ENCODE data around the gene B3GALT6.
A peak's percentile ranks its signal among the peaks of the same experiment; 100 is the strongest.

The B3GALT6 gene

GRCh38 chr1:1226566-1227362 is 5.3 kb upstream of the B3GALT6 start:
- FAIRE-seq (no peak), DNase-seq (ENCODE audit: insufficient read length, low spot score) (no peak)
- no peak for TF ChIP-seq POLR2A (IDR thresholded peaks at IDR 0.05; ENCODE audit: low read depth, low read length)

GRCh38 chr1:1227386-1227785 is 4.7 kb upstream of the B3GALT6 start:
- FAIRE-seq (no peak), DNase-seq (ENCODE audit: insufficient read length, low spot score) (no peak)
- TF ChIP-seq POLR2A (IDR thresholded peaks at IDR 0.05; ENCODE audit: low read depth, low read length) = no peak

DNA sequence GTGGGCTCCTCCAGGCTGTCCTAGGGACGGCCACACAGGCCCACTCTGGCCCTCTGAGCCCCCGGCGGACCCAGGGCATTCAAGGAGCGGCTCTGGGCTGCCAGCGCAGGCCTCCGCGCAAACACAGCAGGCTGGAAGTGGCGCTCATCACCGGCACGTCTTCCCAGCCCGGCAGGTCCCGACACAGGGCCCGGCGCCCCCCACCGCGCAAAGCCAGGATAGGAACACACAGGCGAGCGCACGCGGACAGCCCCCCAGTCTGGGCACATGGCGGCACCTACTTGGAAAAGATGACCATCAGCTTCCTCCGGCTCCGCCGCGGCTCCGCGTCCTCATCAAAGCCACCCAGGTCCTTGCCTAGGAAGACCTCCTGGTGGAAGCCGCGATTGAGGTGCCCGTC is 3.9 kb upstream of the B3GALT6 start:
- no peak for FAIRE-seq
- TF ChIP-seq POLR2A (IDR thresholded peaks at IDR 0.05; ENCODE audit: low read depth, low read length) = no peak

GRCh38 chr1:1228596-1229321 is 3.3 kb upstream of the B3GALT6 start:
- no peak for TF ChIP-seq POLR2A (IDR thresholded peaks at IDR 0.05; ENCODE audit: low read depth, low read length)
- DNase-seq (ENCODE audit: insufficient read length, low spot score) (no peak), FAIRE-seq (no peak)

More for the DNA sequence above, 3.9 kb upstream of the B3GALT6 start:
- DNase-seq (ENCODE audit: insufficient read length, low spot score) = no peak

DNA sequence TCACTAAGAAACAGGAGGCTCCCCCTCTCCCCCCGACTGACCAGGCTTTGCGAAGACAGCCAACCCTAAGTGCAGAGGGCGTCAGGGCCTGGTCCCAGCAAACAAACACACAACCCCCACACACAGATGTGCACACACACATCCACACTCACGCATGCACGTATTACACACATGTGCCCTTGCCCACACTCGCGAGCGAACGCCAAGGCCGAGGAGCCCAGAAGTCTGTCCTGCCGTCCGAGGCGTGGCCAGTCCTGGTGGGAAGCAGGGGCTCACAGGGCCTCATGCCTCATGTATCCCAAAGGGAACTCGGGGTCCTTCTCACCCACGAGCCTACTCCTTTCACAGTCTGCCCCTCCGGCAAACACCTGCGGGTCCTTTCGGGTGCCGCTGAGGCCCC is 2.3 kb upstream of the B3GALT6 start:
- no peak for TF ChIP-seq POLR2A (IDR thresholded peaks at IDR 0.05; ENCODE audit: low read depth, low read length)
- no peak for FAIRE-seq
- DNase-seq (ENCODE audit: insufficient read length, low spot score) = no peak

DNA sequence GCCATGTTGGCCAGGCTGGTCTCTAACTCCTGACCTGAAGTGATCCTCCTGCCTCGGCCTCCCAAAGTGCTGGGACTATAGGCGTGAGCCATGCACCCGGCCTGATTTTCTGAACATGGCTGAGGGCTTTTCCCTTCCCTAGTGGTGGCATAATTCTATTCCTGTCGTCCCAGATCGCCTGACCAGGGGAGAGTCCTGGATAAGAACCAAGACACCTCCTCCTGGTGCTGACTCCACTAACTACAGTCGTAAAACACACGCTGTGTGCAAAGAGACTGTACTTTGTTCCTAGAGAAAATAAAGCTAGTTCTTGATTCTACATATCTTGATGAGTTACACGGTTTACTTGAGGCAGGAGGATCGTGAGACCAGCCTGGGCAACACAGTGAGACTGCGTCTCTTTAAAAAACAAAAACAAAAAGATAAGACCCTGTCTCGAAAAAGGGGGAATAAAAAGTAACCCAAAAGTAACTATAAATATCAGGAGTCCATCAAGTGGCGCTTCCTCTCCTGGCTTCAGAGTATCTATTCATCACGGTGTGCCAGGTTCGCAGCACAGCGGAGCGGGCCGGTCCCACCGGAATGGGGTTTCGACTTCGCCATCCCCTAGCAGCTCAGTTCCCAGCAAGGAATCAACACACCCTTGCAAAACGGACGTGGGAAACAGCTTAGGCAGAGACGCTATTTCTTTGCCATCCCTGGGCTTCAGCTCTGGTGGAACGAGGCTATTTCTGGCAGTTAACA is 1.2 kb upstream of the B3GALT6 start:
- peak; percentile 84 for DNase-seq (ENCODE audit: insufficient read length, low spot score)
- TF ChIP-seq POLR2A (IDR thresholded peaks at IDR 0.05; ENCODE audit: low read depth, low read length) = no peak
- FAIRE-seq = peak; percentile 20

DNA sequence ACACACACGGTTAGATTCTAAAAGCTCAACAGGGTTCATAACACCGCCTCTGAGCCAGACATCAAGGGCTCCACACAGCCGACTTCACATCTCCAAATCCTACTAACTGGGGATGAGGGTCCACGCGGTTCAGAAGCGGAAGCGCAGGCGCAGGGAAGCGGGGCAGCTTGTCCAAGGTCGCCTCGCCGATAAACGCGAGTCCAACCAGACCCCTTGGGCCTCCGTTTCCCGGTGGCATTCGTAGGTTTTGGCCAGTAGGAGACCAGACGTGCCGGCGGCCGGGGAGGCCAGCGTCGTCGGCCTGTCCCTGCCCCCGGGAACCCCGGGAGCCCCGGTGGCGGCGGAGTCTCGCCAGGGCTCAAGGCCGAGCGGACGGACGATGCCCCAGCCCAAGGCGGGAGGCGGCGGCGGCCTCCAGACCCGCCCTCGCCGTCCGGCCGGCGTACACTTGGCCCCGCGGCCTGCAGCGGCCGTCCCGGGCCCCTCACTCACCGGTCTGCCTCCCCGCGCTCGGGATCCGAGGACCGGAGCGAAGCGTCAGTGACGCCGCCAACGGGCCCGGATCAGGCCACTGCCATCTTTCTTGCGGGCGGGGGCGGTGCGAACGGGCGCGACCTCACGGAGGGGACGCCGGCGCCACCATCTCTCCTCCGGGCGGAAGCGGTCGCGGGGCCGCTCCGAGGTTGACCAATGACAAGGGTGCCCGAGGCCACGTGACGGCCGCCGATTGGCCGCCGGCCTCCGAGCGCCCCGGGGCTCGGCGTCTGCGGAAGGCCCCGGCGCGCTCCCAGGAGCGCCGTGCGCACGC is 433 bp upstream of the B3GALT6 start, which contains the start of gene SDF4:
SDF4 (minus strand) TSS at position 602 of the 808 bp plus-strand sequence. CDS start 3,229 bp downstream, outside the sequence.
- DNase-seq (ENCODE audit: insufficient read length, low spot score) (peak; percentile 98), FAIRE-seq (no peak)
- TF ChIP-seq POLR2A (IDR thresholded peaks at IDR 0.05; ENCODE audit: low read depth, low read length) = peak; percentile 74

GRCh38 chr1:1232796-1233566 is 944 bp downstream of the B3GALT6 start:
- DNase-seq (ENCODE audit: insufficient read length, low spot score) (no peak), FAIRE-seq (no peak)
- TF ChIP-seq POLR2A (IDR thresholded peaks at IDR 0.05; ENCODE audit: low read depth, low read length) = no peak

DNA sequence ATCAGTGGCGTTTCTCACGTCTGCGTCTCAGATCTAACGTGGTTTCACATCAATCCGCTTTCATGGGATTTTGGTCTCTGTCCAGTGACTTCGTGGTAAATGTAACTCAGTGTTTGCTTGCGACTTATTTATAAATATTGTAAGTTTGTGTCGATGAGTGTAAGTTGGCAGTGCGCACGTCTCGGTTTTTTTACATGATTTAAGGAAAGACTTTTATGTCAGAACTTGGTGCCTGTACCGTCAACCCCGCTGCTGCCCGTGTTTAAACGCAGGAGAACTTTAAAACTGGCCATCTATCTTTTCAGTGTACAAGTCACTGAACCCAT is 1.5 kb downstream of the B3GALT6 start:
- no peak for FAIRE-seq
- TF ChIP-seq POLR2A (IDR thresholded peaks at IDR 0.05; ENCODE audit: low read depth, low read length) = no peak
- no peak for DNase-seq (ENCODE audit: insufficient read length, low spot score)

- TF ChIP-seq POLR2A (IDR thresholded peaks at IDR 0.05; ENCODE audit: low read depth, low read length) = no peak
- FAIRE-seq = no peak
These were observed 2.3 kb downstream of the B3GALT6 start for GRCh38 chr1:1234180-1234808.

DNA sequence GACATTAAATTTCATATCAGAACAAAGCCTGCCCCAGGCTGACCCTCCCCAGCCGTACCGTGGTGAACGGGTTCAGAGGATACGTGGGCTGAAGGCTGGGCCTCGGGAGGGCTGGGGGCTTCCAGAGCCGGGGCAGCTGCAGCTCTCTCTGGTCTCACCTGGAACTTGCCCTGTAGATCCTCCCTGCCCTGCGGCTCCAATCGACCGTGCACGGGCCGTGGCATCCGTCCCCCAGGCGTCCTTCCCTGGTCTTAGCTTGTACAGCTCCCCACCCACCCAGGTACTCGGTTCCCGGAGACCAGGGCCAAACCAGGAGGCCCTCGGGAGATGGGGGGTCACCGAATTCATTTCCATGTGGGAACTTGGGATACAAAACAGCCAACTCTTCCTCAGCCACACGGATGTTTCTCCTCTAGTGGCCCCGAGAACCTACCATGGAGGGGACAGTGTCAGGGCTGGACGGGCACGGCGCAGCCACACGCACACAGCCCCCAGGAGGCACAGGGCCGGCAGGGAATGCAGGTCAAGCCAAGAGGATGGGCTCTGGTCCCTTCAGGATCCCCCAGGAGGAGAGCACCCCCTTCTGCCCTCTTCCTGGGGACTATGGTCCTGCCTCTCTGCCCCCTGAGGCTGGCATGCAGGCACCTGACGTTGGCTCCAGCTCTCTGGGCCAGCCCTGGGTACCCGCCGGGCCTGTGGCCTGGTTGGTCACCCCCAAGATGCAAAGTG is 3.1 kb downstream of the B3GALT6 start:
- TF ChIP-seq POLR2A (IDR thresholded peaks at IDR 0.05; ENCODE audit: low read depth, low read length) = no peak
- DNase-seq (ENCODE audit: insufficient read length, low spot score) = no peak
- no peak for FAIRE-seq

More at GRCh38 chr1:1234180-1234808, 2.3 kb downstream of the B3GALT6 start:
- no peak for DNase-seq (ENCODE audit: insufficient read length, low spot score)
